AG08395 (cell line): ENCODE measurements around the gene QKI.

ENCODE experiments used
- DNase-seq: peaks from one replicate; pipeline ENCODE4 v3.0.0; 2012; ENCODE audit warnings: mixed read lengths, low spot score

Gene QKI

DNA sequence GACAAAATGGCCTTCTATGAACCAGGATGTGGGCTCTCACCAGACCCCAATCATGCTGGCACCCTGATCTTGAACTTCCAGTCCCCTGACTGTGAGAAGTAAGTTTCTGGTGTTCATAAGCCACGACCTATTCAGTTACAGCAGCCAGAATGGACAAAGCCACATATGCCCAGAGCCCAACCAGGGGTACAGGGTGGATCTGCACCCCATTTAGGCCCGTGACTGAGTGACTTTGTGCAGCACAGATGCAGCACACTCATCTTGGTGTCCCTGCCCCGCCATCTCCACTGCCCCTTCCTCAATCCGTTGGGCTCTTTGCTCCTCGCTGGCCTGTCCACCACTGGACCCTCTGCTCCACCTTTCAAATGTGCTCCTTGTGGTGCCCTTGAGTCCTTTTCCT, 205.6 kb downstream of the QKI start:
- no peak for DNase-seq

GRCh38 chr6:163620670-163621330, 206.3 kb downstream of the QKI start:
- no peak for DNase-seq

DNA sequence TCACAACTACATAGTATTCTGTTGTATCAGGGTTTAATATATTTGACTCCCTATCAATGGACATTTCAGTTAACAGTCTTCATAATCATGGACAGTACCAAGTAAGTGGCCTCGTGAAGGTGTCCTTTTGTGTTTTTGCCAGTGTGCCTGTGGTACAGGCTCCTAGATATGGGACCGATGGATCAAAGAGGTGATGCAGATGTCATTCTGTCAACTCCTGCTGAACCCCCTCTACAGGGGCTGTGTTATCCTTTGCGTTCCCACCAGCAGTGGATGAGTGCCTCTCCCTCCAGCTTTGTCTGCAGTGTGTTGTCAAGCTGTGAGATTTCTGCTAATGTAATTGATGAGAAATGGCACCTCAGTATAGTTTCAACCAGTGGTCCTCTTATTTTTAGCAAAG, 210.7 kb downstream of the QKI start:
- DNase-seq: no peak

DNA sequence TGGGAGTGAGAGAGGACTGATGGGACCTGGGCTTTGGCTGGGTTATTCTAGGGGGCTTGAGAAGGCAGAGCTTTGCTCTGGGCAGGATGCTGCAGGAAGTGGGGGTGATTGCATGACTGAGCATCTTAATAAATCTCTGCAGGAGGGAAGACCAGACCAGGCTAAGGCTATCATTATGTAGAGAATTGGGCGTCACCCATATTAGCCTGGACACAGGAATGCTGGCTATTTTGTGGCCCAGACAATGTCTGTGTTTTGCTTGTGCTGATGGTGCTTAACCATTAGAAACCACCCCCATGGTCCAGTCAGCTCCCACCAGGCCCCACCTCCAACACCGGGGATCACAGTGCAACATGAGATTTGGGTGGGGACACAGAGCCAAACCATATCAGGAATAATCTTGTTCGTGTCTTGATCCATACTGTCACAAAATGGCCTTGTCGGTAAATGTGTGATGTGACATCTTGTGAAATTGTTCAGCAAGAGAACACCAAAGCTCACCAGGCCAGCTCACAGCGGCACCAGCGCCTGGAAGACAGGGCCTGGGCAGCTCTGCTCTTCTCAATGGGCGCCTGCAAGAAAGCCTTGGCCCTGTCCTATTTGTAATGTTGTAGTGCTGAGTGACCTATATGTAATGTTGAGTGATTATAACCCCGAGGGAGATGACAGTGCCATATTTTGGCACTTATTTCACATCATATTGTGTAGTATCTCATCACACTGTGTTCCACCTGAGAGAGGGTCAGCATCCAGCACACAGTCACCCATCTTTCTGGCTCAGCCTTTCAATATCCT, 211.8 kb downstream of the QKI start:
- DNase-seq: no peak

DNA sequence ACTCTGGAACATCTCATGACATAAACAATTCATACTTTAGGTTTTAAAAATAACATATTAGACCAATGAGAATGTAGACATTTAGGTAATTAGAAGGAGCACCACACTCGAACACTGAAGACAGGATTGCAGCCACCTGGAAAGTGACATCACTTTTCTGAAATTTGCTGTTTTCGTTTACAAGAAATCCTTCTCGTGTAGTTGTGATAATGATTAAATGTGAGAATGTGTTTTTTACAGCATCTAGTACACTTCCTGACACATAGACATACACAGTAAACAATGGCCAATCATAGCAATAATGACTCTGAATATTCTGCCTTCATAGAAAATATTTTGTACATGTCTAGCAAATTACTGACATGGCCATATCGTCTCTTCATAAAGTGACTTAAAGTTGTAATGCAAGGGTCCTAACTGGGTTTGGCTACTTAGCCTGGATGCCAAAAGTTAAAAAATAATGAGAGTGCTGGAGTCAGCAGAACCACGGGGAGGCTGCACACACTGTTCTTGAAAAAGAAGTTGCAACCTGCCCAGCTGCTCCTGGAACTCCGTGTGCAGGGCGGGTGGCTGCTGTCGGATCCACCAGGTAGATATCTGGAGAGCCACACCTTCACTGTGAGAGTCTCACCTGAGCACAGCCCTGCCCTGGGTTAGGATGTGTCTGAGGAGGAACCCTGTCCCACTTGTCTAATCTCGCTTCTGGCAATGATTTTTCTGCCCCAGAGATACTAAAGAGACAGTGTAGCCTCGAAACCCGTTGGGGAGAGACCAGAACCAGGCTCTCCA, 212.9 kb downstream of the QKI start:
- DNase-seq: no peak
